ENCODE results near the gene SAMHD1.
"Not testable (repeated sequence)": the region's sequence is repeated elsewhere in the genome, so short reads cannot be mapped to it uniquely, and the experiment has no call there.

The SAMHD1 gene

DNA sequence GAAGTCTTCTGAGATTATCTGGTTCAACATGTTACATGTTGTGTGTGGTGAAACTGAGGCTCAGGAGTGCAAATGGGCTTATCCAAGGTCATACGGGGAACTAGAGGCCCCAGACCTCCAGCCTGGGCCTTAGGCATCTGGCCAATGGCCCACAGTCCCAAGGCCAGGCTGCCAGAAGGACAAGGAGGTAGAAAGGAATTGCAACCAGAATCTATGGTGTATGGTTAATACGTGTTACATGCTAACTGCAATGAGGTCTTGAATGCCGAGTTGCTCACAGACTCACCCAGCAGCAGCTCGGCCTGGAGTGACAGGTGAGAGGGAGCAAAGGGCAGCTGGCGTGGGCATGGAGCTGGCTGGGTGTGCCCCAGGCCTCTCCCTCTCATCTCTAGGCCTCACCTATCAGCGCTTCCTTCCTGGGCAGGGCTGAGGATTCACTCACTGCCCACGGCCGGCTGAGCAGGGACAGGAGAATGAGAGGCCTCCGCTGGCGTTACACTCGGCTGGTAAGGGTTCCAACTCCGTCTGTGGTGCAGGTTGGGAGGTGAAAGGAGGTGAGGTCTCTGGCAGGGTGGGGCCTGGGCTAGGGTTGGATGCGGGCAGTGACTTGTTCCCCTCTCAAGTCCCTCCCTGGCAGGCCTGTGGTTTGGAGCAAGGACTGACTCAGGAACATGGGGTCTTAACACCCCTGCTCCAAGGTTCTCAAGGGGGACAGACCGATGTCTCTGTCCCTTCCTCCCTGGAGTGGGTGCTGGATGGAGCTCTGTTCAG lies 75.6 kb downstream of the SAMHD1 start, which contains the start of gene TLDC2:
TLDC2 (plus strand) TSS at position 437 of the 771 bp plus-strand sequence; CDS start at position 474, 37 bp downstream.
- H2AFZ ChIP-seq (ENCODE audit: insufficient read depth, low read length, poor library complexity), result no peak within 1 kb of the TSS
- H3K4me3 ChIP-seq (ENCODE audit: low read depth, low read length), result no peak within 1 kb of the TSS
- H2BK5ac ChIP-seq (ENCODE audit: low read depth, low read length, poor library complexity), result no peak within 1 kb of the TSS
- H4K91ac ChIP-seq (ENCODE audit: low read depth, low read length), result no peak within 1 kb of the TSS
- H3K4ac ChIP-seq (ENCODE audit: low read depth, low read length), result no peak within 1 kb of the TSS
- H3K18ac ChIP-seq (ENCODE audit: low read length), result no peak within 1 kb of the TSS
- no peak within 1 kb of the TSS for H2BK120ac ChIP-seq (ENCODE audit: insufficient read depth, low read length, poor library complexity)
- no peaks in the 10 kb centered on the region for H3K27me3 ChIP-seq (ENCODE audit: insufficient read depth, low read length)
- no peak within 1 kb of the TSS for H3K9ac ChIP-seq (ENCODE audit: low read length)
- H3K79me1 ChIP-seq (ENCODE audit: low read length), result no peaks in the 10 kb centered on the region
- no peak within 1 kb of the TSS for H4K12ac ChIP-seq (ENCODE audit: low read depth, low read length)
- no peak for DNase-seq
- no peak within 1 kb of the TSS for H2AK5ac ChIP-seq (ENCODE audit: low read length)
- H3K14ac ChIP-seq (ENCODE audit: low read length), result no peak within 1 kb of the TSS
- no peak within 1 kb of the TSS for H3K23ac ChIP-seq (ENCODE audit: low read length)
- no peak within 1 kb of the TSS for H2BK12ac ChIP-seq (ENCODE audit: low read length)
- H4K8ac ChIP-seq (ENCODE audit: low read depth, low read length), result no peak within 1 kb of the TSS
- no peak within 1 kb of the TSS for H3K4me2 ChIP-seq (ENCODE audit: low read length)
- WGBS (ENCODE audit: extremely low coverage, insufficient coverage, insufficient read length), result no CpG with 5 or more reads among the region's 14 CpGs
- H3K36me3 ChIP-seq (ENCODE audit: control insufficient read depth in 1 of 2, insufficient read depth in 2 of 2, low read length in 2 of 2), result no peaks in the 10 kb centered on the region
- H3K9me3 ChIP-seq (ENCODE audit: insufficient read depth, low read depth, low read length), result peaks cover 3% of the 10 kb centered on the region
- H3K4me1 ChIP-seq (ENCODE audit: control insufficient read depth in 1 of 2, insufficient read depth in 2 of 2, low read length in 2 of 2), result no peaks in the 10 kb centered on the region
- no peak within 1 kb of the TSS for H3K27ac ChIP-seq (ENCODE audit: low read depth, low read length)
- no peaks in the 10 kb centered on the region for H3K79me2 ChIP-seq (ENCODE audit: control insufficient read depth, insufficient read depth, low read length, poor library complexity)

DNA sequence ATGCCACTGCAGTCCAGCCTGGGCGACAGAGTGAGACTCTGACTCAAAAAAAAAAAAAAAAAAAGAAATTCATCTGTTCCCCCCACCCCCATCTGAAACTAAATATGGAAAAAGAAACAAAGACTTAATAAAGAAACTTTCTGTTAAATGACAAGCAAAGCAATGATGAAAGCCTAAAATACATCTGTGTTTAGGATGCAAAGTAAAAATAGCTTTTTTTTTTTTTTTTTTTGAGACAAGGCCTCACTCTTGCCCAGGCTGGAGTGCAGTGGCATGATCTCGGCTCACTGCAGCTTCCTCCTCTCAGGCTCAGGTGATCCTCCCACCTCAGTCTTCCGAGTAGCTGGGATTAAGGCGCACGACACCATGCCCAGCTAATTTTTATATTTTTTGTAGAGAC lies 76.4 kb downstream of the SAMHD1 start:
- H2BK12ac ChIP-seq (ENCODE audit: low read length); H3K4me1 ChIP-seq (ENCODE audit: control insufficient read depth in 1 of 2, insufficient read depth in 2 of 2, low read length in 2 of 2); H3K14ac ChIP-seq (ENCODE audit: low read length); H2AK5ac ChIP-seq (ENCODE audit: low read length); H4K8ac ChIP-seq (ENCODE audit: low read depth, low read length); H3K9me3 ChIP-seq (ENCODE audit: insufficient read depth, low read depth, low read length); H3K23ac ChIP-seq (ENCODE audit: low read length); H3K9ac ChIP-seq (ENCODE audit: low read length); H3K27me3 ChIP-seq (ENCODE audit: insufficient read depth, low read length); H3K79me2 ChIP-seq (ENCODE audit: control insufficient read depth, insufficient read depth, low read length, poor library complexity); H2AFZ ChIP-seq (ENCODE audit: insufficient read depth, low read length, poor library complexity); H4K12ac ChIP-seq (ENCODE audit: low read depth, low read length); H3K36me3 ChIP-seq (ENCODE audit: control insufficient read depth in 1 of 2, insufficient read depth in 2 of 2, low read length in 2 of 2); H2BK120ac ChIP-seq (ENCODE audit: insufficient read depth, low read length, poor library complexity); H4K91ac ChIP-seq (ENCODE audit: low read depth, low read length); H2BK5ac ChIP-seq (ENCODE audit: low read depth, low read length, poor library complexity); H3K4ac ChIP-seq (ENCODE audit: low read depth, low read length); H3K27ac ChIP-seq (ENCODE audit: low read depth, low read length); H3K79me1 ChIP-seq (ENCODE audit: low read length); H3K4me2 ChIP-seq (ENCODE audit: low read length); DNase-seq; H3K18ac ChIP-seq (ENCODE audit: low read length); H3K4me3 ChIP-seq (ENCODE audit: low read depth, low read length): not testable (repeated sequence)
- no CpG with 5 or more reads among the region's 5 CpGs for WGBS (ENCODE audit: extremely low coverage, insufficient coverage, insufficient read length)

DNA sequence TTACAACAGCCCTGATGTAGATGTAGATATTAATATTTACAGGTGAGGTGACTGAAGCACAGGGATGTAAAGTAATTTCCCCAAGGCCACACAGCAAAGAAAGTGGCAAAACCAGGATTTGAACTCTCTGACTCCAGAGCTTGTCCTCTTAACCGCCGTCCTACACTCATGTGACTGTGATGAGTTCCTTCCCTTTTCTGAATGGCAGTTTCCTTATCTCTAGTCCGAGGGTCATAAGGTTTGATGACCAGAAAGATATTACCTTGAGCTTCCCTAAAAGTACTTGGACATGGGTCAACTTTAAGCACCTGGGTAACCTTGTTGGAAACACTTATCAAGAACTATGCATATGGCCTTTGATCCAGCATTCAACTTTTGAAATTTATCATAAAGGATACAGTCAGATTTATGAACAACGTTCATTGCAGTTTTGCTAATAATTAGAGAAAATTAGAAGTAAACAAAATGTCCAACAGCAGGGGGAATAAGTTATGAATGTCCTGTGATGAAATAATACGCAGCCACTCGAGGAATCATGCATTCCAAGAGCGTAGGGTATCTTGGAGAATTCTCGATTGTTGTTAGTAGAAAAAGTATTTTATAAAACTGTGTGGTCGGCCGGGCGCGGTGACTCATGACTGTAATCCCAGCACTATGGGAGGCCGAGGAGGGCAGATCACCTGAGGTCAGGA lies 77.9 kb downstream of the SAMHD1 start:
- no peak overlapping the region for H2BK5ac ChIP-seq (ENCODE audit: low read depth, low read length, poor library complexity)
- no peak overlapping the region for H2BK120ac ChIP-seq (ENCODE audit: insufficient read depth, low read length, poor library complexity)
- peak in 1 of 2 donors; percentile 45 for DNase-seq
- H2BK12ac ChIP-seq (ENCODE audit: low read length), result no peak overlapping the region
- H3K27ac ChIP-seq (ENCODE audit: low read depth, low read length), result no peak overlapping the region
- no peak overlapping the region for H3K4me2 ChIP-seq (ENCODE audit: low read length)
- no CpG with 5 or more reads among the region's 13 CpGs for WGBS (ENCODE audit: extremely low coverage, insufficient coverage, insufficient read length)
- no peak overlapping the region for H3K14ac ChIP-seq (ENCODE audit: low read length)
- H4K12ac ChIP-seq (ENCODE audit: low read depth, low read length), result no peak overlapping the region
- H3K9me3 ChIP-seq (ENCODE audit: insufficient read depth, low read depth, low read length), result no peaks in the 10 kb centered on the region
- no peak overlapping the region for H3K23ac ChIP-seq (ENCODE audit: low read length)
- H3K4me3 ChIP-seq (ENCODE audit: low read depth, low read length), result no peak overlapping the region
- H3K4me1 ChIP-seq (ENCODE audit: control insufficient read depth in 1 of 2, insufficient read depth in 2 of 2, low read length in 2 of 2), result no peaks in the 10 kb centered on the region
- no peak overlapping the region for H3K4ac ChIP-seq (ENCODE audit: low read depth, low read length)
- H3K9ac ChIP-seq (ENCODE audit: low read length), result no peak overlapping the region
- no peak overlapping the region for H3K18ac ChIP-seq (ENCODE audit: low read length)
- H4K8ac ChIP-seq (ENCODE audit: low read depth, low read length), result no peak overlapping the region
- H3K79me2 ChIP-seq (ENCODE audit: control insufficient read depth, insufficient read depth, low read length, poor library complexity), result no peaks in the 10 kb centered on the region
- H2AK5ac ChIP-seq (ENCODE audit: low read length), result no peak overlapping the region
- no peaks in the 10 kb centered on the region for H3K27me3 ChIP-seq (ENCODE audit: insufficient read depth, low read length)
- H4K91ac ChIP-seq (ENCODE audit: low read depth, low read length), result no peak overlapping the region
- no peak overlapping the region for H2AFZ ChIP-seq (ENCODE audit: insufficient read depth, low read length, poor library complexity)
- H3K36me3 ChIP-seq (ENCODE audit: control insufficient read depth in 1 of 2, insufficient read depth in 2 of 2, low read length in 2 of 2), result no peaks in the 10 kb centered on the region
- no peaks in the 10 kb centered on the region for H3K79me1 ChIP-seq (ENCODE audit: low read length)

DNA sequence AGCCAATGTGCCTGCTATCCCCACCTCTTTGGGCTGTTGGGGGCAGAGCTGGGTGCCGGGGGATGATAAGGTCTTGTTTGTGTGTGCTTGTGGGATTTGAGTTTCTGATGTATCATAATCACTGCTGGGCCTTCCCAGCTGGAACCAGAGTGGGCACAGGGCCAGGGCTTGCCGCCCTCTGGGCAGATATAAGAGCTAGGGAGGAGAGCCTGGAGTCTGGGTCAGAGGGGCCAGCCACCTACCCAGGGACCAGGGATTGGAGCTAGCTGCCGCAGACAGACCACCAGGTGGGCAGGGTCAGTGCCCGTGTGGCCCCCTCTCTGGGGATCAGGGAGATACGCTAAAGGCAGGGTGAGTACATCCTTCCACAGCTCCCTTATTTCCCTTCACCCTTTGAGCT lies 78.7 kb downstream of the SAMHD1 start:
- Histone ChIP-seq H3K36me3 (ENCODE audit: control insufficient read depth in 1 of 2, insufficient read depth in 2 of 2, low read length in 2 of 2) (no peaks in the 10 kb centered on the region), H3K9ac (ENCODE audit: low read length) (no peak overlapping the region), H3K14ac (ENCODE audit: low read length) (no peak overlapping the region), H3K79me1 (ENCODE audit: low read length) (no peaks in the 10 kb centered on the region), H2AFZ (ENCODE audit: insufficient read depth, low read length, poor library complexity) (no peak overlapping the region), H3K4me1 (ENCODE audit: control insufficient read depth in 1 of 2, insufficient read depth in 2 of 2, low read length in 2 of 2) (no peaks in the 10 kb centered on the region), H3K27ac (ENCODE audit: low read depth, low read length) (no peak overlapping the region), H2BK5ac (ENCODE audit: low read depth, low read length, poor library complexity) (no peak overlapping the region), H4K91ac (ENCODE audit: low read depth, low read length) (no peak overlapping the region), H3K27me3 (ENCODE audit: insufficient read depth, low read length) (no peaks in the 10 kb centered on the region), H2BK120ac (ENCODE audit: insufficient read depth, low read length, poor library complexity) (no peak overlapping the region), H4K8ac (ENCODE audit: low read depth, low read length) (no peak overlapping the region), H3K4me2 (ENCODE audit: low read length) (no peak overlapping the region), H2BK12ac (ENCODE audit: low read length) (no peak overlapping the region), H3K4me3 (ENCODE audit: low read depth, low read length) (no peak overlapping the region), H2AK5ac (ENCODE audit: low read length) (no peak overlapping the region), H4K12ac (ENCODE audit: low read depth, low read length) (no peak overlapping the region), H3K23ac (ENCODE audit: low read length) (no peak overlapping the region), H3K79me2 (ENCODE audit: control insufficient read depth, insufficient read depth, low read length, poor library complexity) (no peaks in the 10 kb centered on the region), H3K4ac (ENCODE audit: low read depth, low read length) (no peak overlapping the region), H3K18ac (ENCODE audit: low read length) (no peak overlapping the region), H3K9me3 (ENCODE audit: insufficient read depth, low read depth, low read length) (no peaks in the 10 kb centered on the region)
- no CpG with 5 or more reads among the region's 5 CpGs for WGBS (ENCODE audit: extremely low coverage, insufficient coverage, insufficient read length)
- no peak for DNase-seq
